Measurements from ENCODE around the gene CERS4.
A peak's percentile ranks its signal among the peaks of the same experiment; 100 is the strongest.
"Not testable (repeated sequence)": the region's sequence is repeated elsewhere in the genome, so short reads cannot be mapped to it uniquely, and the experiment has no call there.

The CERS4 gene

GRCh38 chr19:8265872-8266271 is 56.7 kb downstream of the CERS4 start:
- no peak for DNase-seq (ENCODE audit: low read depth)

DNA sequence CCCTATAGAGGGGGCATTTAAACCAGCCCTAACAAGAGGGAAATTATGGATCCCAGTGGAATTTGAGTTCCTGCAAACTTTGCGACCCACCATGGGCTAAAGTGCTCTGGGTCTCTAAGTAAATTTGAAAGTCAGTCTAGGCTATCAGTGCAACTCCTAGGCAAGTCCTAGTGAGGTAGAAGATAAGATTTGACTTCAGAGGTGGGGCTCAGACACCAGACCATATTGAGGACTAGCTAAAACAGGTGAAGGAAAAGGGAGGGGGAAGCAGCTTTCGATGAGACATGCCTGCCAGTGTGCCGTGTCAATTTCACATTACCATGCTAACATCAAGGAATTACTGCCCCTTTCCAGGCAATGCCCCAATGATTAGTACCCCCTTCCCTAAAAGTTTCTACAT is 60.6 kb downstream of the CERS4 start:
- DNase-seq (ENCODE audit: low read depth): no peak

GRCh38 chr19:8276508-8276907 is 67.3 kb downstream of the CERS4 start:
- DNase-seq (ENCODE audit: low read depth): not testable (repeated sequence)

DNA sequence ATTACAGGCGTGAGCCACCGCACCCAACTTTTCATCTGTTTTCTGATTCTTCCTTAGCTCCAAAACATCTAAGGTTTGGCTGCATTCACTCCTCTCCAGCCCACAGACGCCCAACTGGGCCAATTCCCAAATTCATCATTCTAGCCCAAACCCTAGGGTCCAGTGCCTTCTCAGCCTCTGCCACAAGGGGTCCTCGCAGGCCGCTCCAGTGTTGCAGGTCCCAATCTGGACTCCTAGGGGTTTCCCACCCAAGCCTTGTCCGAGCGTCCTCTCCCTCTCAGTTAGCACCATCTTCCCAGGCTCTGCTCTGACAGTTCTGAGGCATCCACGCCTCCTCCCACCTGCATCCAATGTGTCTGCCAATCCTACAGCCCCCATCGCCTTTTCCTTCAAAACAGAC is 82.2 kb downstream of the CERS4 start:
- DNase-seq (ENCODE audit: low read depth): not testable (repeated sequence)

DNA sequence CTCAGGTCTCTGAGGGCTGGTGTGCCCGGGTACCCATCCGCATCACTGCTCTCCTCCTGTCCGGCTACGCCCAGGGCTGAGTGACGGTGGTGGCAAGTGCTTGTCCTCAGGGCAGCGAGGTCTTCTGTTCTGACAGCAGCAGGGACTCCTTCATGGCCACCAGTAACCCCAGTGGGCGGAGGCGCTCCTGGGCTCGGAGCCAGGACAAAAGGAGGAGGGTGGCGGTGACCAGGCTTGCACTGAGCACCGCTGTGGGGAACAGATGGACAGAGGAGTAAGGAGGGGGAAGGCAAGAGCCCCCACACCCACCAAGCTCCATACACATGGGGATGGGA is 93.2 kb downstream of the CERS4 start:
- DNase-seq (ENCODE audit: low read depth): no peak

GRCh38 chr19:8302734-8303133 is 93.6 kb downstream of the CERS4 start:
- no peak for DNase-seq (ENCODE audit: low read depth)

DNA sequence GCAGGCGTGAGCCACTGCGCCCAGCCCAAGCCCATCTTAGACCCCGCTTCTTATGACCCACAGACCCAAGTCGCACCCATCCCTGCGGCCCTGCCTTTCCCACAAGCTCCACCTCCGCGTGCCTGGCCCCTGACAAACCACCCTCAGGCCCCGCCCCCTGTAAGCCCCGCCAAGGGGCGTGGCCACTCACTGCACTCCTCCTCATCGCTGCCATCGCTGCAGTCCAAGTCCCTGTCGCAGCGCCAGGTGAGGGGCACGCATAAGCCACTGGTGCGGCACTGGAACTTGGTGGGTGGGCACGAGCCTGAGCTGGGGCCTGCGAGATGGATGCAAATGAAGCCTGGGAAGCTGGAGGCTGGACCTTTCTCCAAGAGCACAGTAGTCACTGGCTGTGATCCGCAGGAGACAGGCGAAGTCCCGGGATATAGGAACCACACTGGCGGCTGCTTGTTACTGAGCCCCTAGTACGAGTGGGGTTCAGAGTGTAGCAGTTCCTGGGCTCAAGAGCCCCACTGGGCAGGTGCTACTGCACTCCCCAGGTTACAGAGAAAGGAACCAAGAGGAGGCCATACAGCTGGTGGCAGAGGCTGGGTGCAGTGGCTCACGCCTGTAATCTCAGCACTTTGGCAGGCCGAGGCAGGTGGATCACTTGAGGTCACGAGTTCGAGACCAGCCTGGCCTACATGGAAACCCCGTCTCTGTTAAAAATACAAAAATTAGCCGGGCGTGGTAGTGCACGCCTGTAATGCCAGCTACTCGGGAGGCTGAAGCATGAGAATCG is 95.9 kb downstream of the CERS4 start:
- no peak for DNase-seq (ENCODE audit: low read depth)

- DNase-seq (ENCODE audit: low read depth): no peak
Observed at GRCh38 chr19:8305798-8306197, 96.6 kb downstream of the CERS4 start.

DNA sequence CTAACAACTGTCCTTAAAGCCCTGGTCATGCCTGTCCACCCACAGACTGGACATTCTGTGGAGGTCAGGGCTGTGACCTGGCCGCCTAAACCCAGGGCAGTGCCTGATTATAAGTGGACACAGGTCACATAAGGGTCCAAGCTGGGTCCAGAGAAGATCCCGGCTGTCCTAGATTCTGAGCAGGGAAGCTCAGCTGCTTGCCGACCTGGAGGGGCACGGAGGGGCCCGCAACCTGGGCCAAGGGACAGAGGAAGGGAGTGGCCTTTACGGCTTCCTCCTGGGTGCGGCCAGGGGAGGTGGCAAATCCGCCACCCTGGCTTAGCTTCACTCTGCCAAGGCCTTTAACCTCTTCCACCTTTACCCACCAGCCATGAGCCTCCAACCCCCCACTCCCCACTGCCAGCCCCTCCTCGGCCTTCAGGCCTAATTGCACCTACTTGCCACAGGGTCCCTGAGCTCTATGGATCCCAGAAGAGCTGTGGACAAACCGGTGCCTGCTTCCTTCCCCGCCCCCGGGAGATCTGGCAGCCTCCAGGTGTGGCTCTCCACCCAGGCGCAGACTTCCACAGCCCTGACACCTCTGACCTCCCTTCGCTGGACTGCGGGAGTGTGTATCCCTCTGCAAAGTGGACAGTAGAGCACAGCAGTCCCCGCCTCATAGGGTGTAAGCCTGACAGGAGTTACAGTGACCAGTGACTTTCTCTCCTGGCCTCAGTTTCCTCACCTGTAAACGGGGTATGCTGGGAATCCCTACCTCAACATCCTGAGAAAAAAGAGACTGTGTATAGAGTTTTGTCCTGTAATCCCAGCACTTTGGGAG is 97.3 kb downstream of the CERS4 start:
- DNase-seq (ENCODE audit: low read depth): no peak

- no peak for DNase-seq (ENCODE audit: low read depth)
Observed at GRCh38 chr19:8307400-8307964, 98.3 kb downstream of the CERS4 start.

DNA sequence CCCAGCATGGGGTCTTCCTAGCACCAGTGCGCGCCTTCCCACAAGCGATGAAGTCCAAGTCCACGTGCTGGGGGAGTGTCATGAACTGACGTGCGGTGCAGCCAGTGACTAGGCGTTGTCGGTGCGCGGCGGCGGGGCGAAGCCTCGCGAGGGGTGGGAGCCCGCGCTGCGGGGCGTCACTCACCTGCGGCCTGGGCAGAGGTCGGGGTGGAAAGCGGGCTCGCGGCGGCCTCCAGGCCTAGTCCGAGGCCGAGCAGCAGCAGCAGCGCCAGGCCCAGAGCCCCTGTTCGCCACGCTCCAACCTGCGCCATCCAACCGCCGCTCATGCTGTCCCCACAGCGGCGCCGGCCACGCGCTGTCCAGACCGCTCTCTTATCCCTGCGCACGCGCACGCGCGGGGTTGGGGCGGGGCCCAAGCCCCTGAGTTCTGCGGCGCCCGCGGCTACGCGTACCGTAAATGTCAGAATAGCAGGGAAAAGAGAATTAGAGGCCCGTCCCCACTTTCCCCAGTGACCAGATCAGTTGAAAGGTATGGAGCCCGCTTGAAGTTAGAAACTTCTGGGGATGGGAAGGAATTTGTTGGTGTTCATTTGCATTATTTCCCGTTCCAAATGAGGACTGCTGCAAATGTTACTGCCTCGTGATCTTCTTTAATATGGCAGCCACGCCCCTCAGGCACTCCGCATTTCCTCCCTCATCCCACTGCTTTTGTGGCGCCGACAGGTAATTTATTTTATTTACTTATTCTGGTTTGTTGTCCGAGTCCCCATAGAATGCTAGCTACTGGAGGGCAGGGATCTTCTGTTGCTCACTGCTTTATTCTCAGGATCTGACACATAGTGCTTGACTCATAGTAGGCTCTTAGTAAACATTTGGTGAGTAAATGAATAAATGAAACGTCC is 99.0 kb downstream of the CERS4 start, which contains the start of gene CD320:
Gene CD320 (minus strand): TSS at position 394 of the 902 bp plus-strand sequence. CDS start 68 bp downstream, at position 326.
- peak; percentile 80 for DNase-seq (ENCODE audit: low read depth)

- no peak for DNase-seq (ENCODE audit: low read depth)
Observed at GRCh38 chr19:8308891-8309291, 99.7 kb downstream of the CERS4 start.

DNA sequence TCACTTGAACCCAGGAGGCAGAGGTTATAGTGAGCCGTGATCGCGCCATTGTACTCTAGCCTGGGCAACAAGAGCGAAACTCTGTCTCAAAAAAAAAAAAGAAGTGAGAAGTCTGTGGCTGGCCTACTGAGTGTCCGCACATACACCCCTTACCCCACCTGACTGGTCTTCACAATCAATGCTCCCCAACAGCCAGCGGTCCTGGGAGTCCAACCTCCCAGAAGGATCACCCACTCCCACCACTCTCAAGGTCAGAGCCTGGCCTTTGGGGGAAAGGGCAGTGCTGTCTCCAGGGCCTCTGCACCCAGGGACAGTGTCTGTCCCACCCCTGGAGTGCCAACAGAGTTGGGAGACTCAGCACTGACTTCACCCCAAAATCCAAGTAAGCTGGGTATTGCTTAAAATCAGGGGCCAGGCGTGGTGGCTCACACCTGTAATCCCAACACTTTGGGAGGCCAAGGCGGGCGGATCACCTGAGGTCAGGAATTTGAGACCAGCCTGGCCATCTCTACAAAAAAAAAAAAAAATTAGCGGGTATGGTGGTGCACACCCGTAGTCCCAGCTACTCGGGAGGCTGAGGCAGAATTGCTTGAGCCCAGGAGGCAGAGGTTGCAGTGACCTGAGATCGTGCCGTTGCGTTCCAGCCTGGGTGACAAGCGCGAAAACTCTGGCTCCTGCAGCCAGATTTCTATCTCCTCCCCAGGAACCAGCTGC is 101.3 kb downstream of the CERS4 start:
- no peak for DNase-seq (ENCODE audit: low read depth)

GRCh38 chr19:8311461-8312260 is 102.5 kb downstream of the CERS4 start:
- DNase-seq (ENCODE audit: low read depth): no peak
